Ishikawa (cell line): Measurements from ENCODE around the gene ERBB2.

ENCODE experiments used
- CEBPB ChIP-seq: IDR thresholded peaks from 2 replicates; pipeline ENCODE4 v1.6.1; 2012
- CREB1 ChIP-seq: IDR thresholded peaks from 2 replicates; pipeline ENCODE4 v1.6.1; 2012; ENCODE audit warnings: low read depth
- EGR1 ChIP-seq: IDR thresholded peaks from 2 replicates; pipeline ENCODE4 v1.6.1; 2012
- EP300 ChIP-seq: IDR thresholded peaks from 2 replicates; pipeline ENCODE4 v1.6.1; 2012; ENCODE audit warnings: borderline replicate concordance
- FOXM1 ChIP-seq: IDR thresholded peaks from 2 replicates; pipeline ENCODE4 v1.6.1; 2012; ENCODE audit warnings: low read depth, borderline replicate concordance
- MAX ChIP-seq: IDR thresholded peaks from 2 replicates; pipeline ENCODE4 v1.6.1; 2012
- NFIC ChIP-seq: IDR thresholded peaks from 2 replicates; pipeline ENCODE4 v1.6.1; 2012
- RAD21 ChIP-seq: IDR thresholded peaks from 2 replicates; pipeline ENCODE4 v1.6.1; 2012; ENCODE audit warnings: low read depth
- REST ChIP-seq: IDR thresholded peaks from 2 replicates; pipeline ENCODE4 v1.6.1; 2012; ENCODE audit warnings: low read depth, mild to moderate bottlenecking
- TAF1 ChIP-seq: IDR thresholded peaks from 2 replicates; pipeline ENCODE4 v1.6.1; 2012; ENCODE audit warnings: low read depth, mild to moderate bottlenecking
- TCF12 ChIP-seq: IDR thresholded peaks from 2 replicates; pipeline ENCODE4 v1.6.1; 2012; ENCODE audit warnings: low read depth
- TEAD4 ChIP-seq: IDR thresholded peaks from 2 replicates; pipeline ENCODE4 v1.6.1; 2012
- USF1 ChIP-seq: IDR thresholded peaks from 2 replicates; pipeline ENCODE4 v1.6.1; 2012
- YY1 ChIP-seq: IDR thresholded peaks from 2 replicates; pipeline ENCODE4 v1.6.1; 2012; ENCODE audit warnings: low read depth
- ZBTB7A ChIP-seq: IDR thresholded peaks from 2 replicates; pipeline ENCODE4 v1.6.1; 2012; ENCODE audit warnings: low read depth

The ERBB2 gene

GRCh38 chr17:39653662-39654331 is 46.1 kb upstream of the ERBB2 start:
- TF ChIP-seq RAD21 = peak; percentile 45; the same call in 1 of the 2 replicates
- no peak for TF ChIP-seq TAF1

- TF ChIP-seq TAF1 = no peak
- no peak for TF ChIP-seq EP300
- TF ChIP-seq MAX = no peak
- no peak for TF ChIP-seq CEBPB
- TF ChIP-seq CREB1 = no peak
- no peak for TF ChIP-seq TCF12
- TF ChIP-seq NFIC = no peak
- no peak for TF ChIP-seq TEAD4
- no peak for TF ChIP-seq RAD21
- no peak for TF ChIP-seq USF1
- no peak for TF ChIP-seq ZBTB7A
- no peak for TF ChIP-seq EGR1
- TF ChIP-seq YY1 = no peak
These were observed 44.8 kb upstream of the ERBB2 start for GRCh38 chr17:39655105-39655504.

- TF ChIP-seq RAD21 (no peak), REST (no peak), ZBTB7A (no peak), EP300 (no peak), TEAD4 (no peak), CREB1 (no peak), CEBPB (no peak), YY1 (no peak), EGR1 (no peak), TAF1 (no peak), FOXM1 (no peak), NFIC (no peak), MAX (no peak), USF1 (no peak), TCF12 (no peak)
These were observed 41.5 kb upstream of the ERBB2 start for GRCh38 chr17:39658346-39658745.

- TF ChIP-seq TCF12 (no peak), CREB1 (no peak), YY1 (no peak), RAD21 (no peak), TEAD4 (no peak)
These were observed 41.1 kb upstream of the ERBB2 start for GRCh38 chr17:39658760-39659159.

GRCh38 chr17:39659279-39660010 is 40.4 kb upstream of the ERBB2 start:
- TF ChIP-seq TEAD4 (no peak), CREB1 (no peak), NFIC (no peak)

- TF ChIP-seq EGR1 (no peak), NFIC (no peak), EP300 (no peak), TCF12 (no peak), TAF1 (no peak), ZBTB7A (no peak), MAX (no peak), CREB1 (no peak), YY1 (no peak), FOXM1 (no peak), USF1 (no peak), REST (no peak), CEBPB (no peak), TEAD4 (no peak), RAD21 (no peak)
These were observed 39.9 kb upstream of the ERBB2 start for GRCh38 chr17:39660011-39660360.
